Gastrocnemius medialis (tissue), 4 donors: ENCODE results near the gene MDH2. TPM values are rescaled to one million over a fixed set of nuclear protein-coding genes. Genes with fewer than 3 reads are reported as not detected.
"Not testable (repeated sequence)": the region's sequence is repeated elsewhere in the genome, so short reads cannot be mapped to it uniquely, and the experiment has no call there.

ENCODE experiments used
- ATAC-seq, 2 donors: fragments of 150-250 bp; one replicate each; pipeline ENCODE4 v1.9.1; 2016
- DNase-seq, 2 donors: peaks; one replicate each; pipeline ENCODE4 v3.0.0-alpha.2; 2019
- H3K27ac ChIP-seq, 4 donors: fragments of 200-600 bp; sonication (generic); 1 replicate in 1 of 4; 2 replicates in 3 of 4; pipeline ENCODE4 v1.5.1; 2016 to 2018; ENCODE audit warnings: mild to moderate bottlenecking in 2 of 4, moderate library complexity in 1 of 4
- H3K27me3 ChIP-seq, 3 donors: fragments of 200-600 bp; sonication (generic) in 2 of 3; 1 replicate in 1 of 3; 2 replicates in 2 of 3; pipeline versions ENCODE4 v1.5.1 to v1.6.0; 2016 to 2019; ENCODE audit warnings: mild to moderate bottlenecking in 1 of 3, moderate library complexity in 1 of 3
- H3K36me3 ChIP-seq, 2 donors: fragments of 200-600 bp; sonication (generic) in 1 of 2; one replicate each; pipeline ENCODE4 v1.5.1; 2017 to 2018
- H3K4me1 ChIP-seq, 2 donors: fragments of 200-600 bp; sonication (generic) in 1 of 2; one replicate each; pipeline ENCODE4 v1.5.1; 2016 to 2017; ENCODE audit warnings: mild to moderate bottlenecking in 2 of 2
- H3K4me3 ChIP-seq, 4 donors: fragments of 200-600 bp; sonication (generic) in 3 of 4; 1 replicate in 1 of 4; 2 replicates in 3 of 4; pipeline ENCODE4 v1.5.1; 2016 to 2019; ENCODE audit warnings: mild to moderate bottlenecking in 2 of 4
- H3K9me3 ChIP-seq, 3 donors: fragments of 200-600 bp; sonication (generic) in 2 of 3; 1 replicate in 1 of 3; 2 replicates in 2 of 3; pipeline ENCODE4 v1.5.1; 2016 to 2019
- POLR2A ChIP-seq, 2 donors: fragments of 450-650 bp; IDR thresholded peaks; one replicate each; pipeline ENCODE4 v1.6.1; 2017; ENCODE audit warnings: antibody characterized with exemption in 2 of 2, mild to moderate bottlenecking in 2 of 2, moderate library complexity in 2 of 2
- in situ Hi-C, 4 donors: fragments of 200-750 bp; cut with MboI; loops; one replicate each; pipeline versions ENCODE4 v1.15.0 to v1.8.0; 2017; ENCODE audit warnings: low sequenced_read_pairs in 4 of 4
- intact Hi-C: fragments of 100-400 bp; cut with DNase I; formaldehyde crosslinking; loops from one replicate; pipeline ENCODE4 v1.15.1; 2023; ENCODE audit warnings: low total_unique reads
- total RNA-seq, 4 donors: library from RNA; depleted of rRNA; stranded (reverse); fragments of >200 nt; gene quantifications; one replicate each; pipeline versions ENCODE4 v1.1.0 to v1.2.3, GENCODE V29; 2016
- TF ChIP-seq, protein P1 (sequence below), 5 experiments: fragments of 450-650 bp in 3 of 5; fragments of 200-600 bp in 2 of 5; sonication (generic) in 2 of 5; IDR thresholded peaks in 4 of 5; conservative IDR thresholded peaks in 1 of 5; 1 replicate in 4 of 5; 2 replicates in 1 of 5; pipeline ENCODE4 v1.5.1; 2016 to 2019; ENCODE audit warnings: antibody characterized with exemption in 5 of 5, mild to moderate bottlenecking in 3 of 5, moderate library complexity in 3 of 5

MDH2 gene
- total RNA-seq, 4 donors from 2014 or later = 236 to 344 (median 284) TPM

DNA sequence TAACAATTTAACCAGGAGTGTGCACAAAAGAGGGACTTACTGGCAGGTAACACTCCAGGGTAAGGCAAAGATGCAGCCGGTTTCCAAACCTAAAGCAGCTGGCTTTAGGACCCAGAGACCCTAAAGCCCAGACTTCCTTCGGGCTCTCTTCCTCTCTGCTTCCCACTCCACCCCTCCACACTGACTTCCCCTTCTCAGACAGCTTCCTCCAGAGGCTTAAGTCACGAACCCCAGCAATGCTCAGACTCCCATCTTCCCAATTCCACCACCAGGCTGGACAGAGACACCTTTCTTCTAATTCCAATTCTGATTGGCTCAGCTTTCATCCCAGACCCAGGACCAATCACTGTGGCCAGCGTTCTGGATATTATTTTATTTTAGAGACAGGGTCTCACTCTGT, 24.9 kb upstream of the MDH2 start:
- ATAC-seq (no peak), DNase-seq (peak in 1 of 2 donors; percentile 9)
- Histone ChIP-seq H3K4me1 (peaks cover 3 to 4% of the 10 kb centered on the region in 2 donors), H3K36me3 (peaks cover 0 to 11% of the 10 kb centered on the region in 2 donors), H3K27me3 (no peaks in the 10 kb centered on the region), H3K9me3 (no peaks in the 10 kb centered on the region), H3K4me3 (no peak overlapping the region), H3K27ac (no peak overlapping the region)
- in situ Hi-C loops = loop anchor here in 3 of 4 donors (5.0 kb wide), 3 partner anchors 151 to 161 kb away; no protein-coding TSS in a partner anchor
- TF ChIP-seq POLR2A (IDR thresholded peaks at IDR 0.05) = no peak
- TF ChIP-seq, protein P1, sequence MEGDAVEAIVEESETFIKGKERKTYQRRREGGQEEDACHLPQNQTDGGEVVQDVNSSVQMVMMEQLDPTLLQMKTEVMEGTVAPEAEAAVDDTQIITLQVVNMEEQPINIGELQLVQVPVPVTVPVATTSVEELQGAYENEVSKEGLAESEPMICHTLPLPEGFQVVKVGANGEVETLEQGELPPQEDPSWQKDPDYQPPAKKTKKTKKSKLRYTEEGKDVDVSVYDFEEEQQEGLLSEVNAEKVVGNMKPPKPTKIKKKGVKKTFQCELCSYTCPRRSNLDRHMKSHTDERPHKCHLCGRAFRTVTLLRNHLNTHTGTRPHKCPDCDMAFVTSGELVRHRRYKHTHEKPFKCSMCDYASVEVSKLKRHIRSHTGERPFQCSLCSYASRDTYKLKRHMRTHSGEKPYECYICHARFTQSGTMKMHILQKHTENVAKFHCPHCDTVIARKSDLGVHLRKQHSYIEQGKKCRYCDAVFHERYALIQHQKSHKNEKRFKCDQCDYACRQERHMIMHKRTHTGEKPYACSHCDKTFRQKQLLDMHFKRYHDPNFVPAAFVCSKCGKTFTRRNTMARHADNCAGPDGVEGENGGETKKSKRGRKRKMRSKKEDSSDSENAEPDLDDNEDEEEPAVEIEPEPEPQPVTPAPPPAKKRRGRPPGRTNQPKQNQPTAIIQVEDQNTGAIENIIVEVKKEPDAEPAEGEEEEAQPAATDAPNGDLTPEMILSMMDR (IDR thresholded peaks at IDR 0.05 in 4 of 5, conservative IDR thresholded peaks at IDR 0.05 in 1 of 5) = no peak
- intact Hi-C loops = no loop called here

- in situ Hi-C loops = loop anchor here in 3 of 4 donors (25.0 kb wide), 1 partner anchor 292 kb away; the partner anchor contains the start of gene HIP1 (in 3 of the 3)
- intact Hi-C loops, ATAC-seq: not testable (repeated sequence)
These were observed 18.2 kb upstream of the MDH2 start for GRCh38 chr7:76029682-76030081.

DNA sequence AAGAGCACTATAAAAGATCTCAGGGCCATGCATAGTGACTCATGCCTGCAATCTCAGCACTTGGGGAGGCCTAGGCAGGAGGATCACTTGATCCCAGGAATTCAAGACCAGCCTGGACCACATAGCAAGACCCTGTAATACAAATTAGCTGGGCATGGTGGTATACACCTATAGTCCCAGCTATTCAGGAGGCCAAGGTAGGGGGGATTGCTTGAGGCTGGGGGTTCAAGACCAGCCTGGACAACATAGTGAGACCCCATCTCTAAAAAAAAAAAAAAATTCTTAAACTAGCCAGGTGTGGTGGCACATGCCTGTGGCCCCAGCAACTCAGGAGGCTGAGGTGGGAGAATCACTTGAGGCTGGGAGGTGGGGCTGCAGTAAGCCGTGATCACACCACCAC, 15.9 kb upstream of the MDH2 start:
- Histone ChIP-seq H3K27me3 (no peaks in the 10 kb centered on the region), H3K36me3 (no peaks in the 10 kb centered on the region), H3K4me1 (peaks cover 0 to under 1% of the 10 kb centered on the region in 2 donors), H3K27ac (no peak overlapping the region), H3K4me3 (no peak overlapping the region), H3K9me3 (no peaks in the 10 kb centered on the region)
- intact Hi-C loops (no loop called here), in situ Hi-C loops (loop anchor here in 3 of 4 donors (25.0 kb wide), 1 partner anchor 295 kb away; the partner anchor contains the start of gene HIP1 (in 3 of the 3))
- TF ChIP-seq POLR2A (IDR thresholded peaks at IDR 0.05) = no peak
- TF ChIP-seq, protein P1 (IDR thresholded peaks at IDR 0.05 in 4 of 5, conservative IDR thresholded peaks at IDR 0.05 in 1 of 5) = no peak
- DNase-seq = no peak
- ATAC-seq = no peak

More at GRCh38 chr7:76029682-76030081, 18.2 kb upstream of the MDH2 start:
- H3K27me3 ChIP-seq, H3K4me1 ChIP-seq, H3K4me3 ChIP-seq, H3K9me3 ChIP-seq, H3K36me3 ChIP-seq, H3K27ac ChIP-seq, DNase-seq: not testable (repeated sequence)

- intact Hi-C loops = no loop called here
- peak; percentile 89 to 90 for ATAC-seq
- Histone ChIP-seq H3K4me3 (no peak overlapping the region), H3K27me3 (no peaks in the 10 kb centered on the region), H3K36me3 (no peaks in the 10 kb centered on the region), H3K4me1 (peaks cover 7 to 8% of the 10 kb centered on the region in 2 donors), H3K27ac (peak overlapping the region in 2 of 4 donors; percentile 46 to 65), H3K9me3 (no peaks in the 10 kb centered on the region)
- in situ Hi-C loops = loop anchor here in 3 of 4 donors (25.0 kb wide), 1 partner anchor 300 kb away; the partner anchor contains the start of gene HIP1 (in 3 of the 3)
- no peak for TF ChIP-seq POLR2A (IDR thresholded peaks at IDR 0.05)
- TF ChIP-seq, protein P1 (IDR thresholded peaks at IDR 0.05 in 4 of 5, conservative IDR thresholded peaks at IDR 0.05 in 1 of 5) = no peak
- DNase-seq = peak; percentile 49 to 67
These were observed 10.6 kb upstream of the MDH2 start for GRCh38 chr7:76037310-76037709.

GRCh38 chr7:76040126-76040525, 7.8 kb upstream of the MDH2 start:
- H3K36me3 ChIP-seq = peaks cover 0 to 4% of the 10 kb centered on the region in 2 donors
- in situ Hi-C loops (loop anchor here in 3 of 4 donors (25.0 kb wide), 1 partner anchor 303 kb away; the partner anchor contains the start of gene HIP1 (in 3 of the 3)), intact Hi-C loops (no loop called here)
- no peak for ATAC-seq
- no peak overlapping the region for H3K4me3 ChIP-seq
- no peaks in the 10 kb centered on the region for H3K9me3 ChIP-seq
- no peak for DNase-seq
- peaks cover 7 to 8% of the 10 kb centered on the region in 2 donors for H3K4me1 ChIP-seq
- TF ChIP-seq POLR2A (IDR thresholded peaks at IDR 0.05) = no peak
- TF ChIP-seq, protein P1 (IDR thresholded peaks at IDR 0.05 in 4 of 5, conservative IDR thresholded peaks at IDR 0.05 in 1 of 5) = no peak
- H3K27me3 ChIP-seq = no peaks in the 10 kb centered on the region
- H3K27ac ChIP-seq = no peak overlapping the region
